Activated CD8-positive, alpha-beta memory T cell treated with anti-CD3 and anti-CD28 coated beads for 48 hours (primary cell): ENCODE results near the gene GSTCD.
"Not testable (repeated sequence)": the region's sequence is repeated elsewhere in the genome, so short reads cannot be mapped to it uniquely, and the experiment has no call there.

Source experiments
- DNase-seq, 3 experiments: peaks; one replicate each; pipeline ENCODE4 v3.0.0-alpha.2; 2020; ENCODE audit warnings: low read depth in 2 of 3, low spot score in 2 of 3

Gene GSTCD

DNA sequence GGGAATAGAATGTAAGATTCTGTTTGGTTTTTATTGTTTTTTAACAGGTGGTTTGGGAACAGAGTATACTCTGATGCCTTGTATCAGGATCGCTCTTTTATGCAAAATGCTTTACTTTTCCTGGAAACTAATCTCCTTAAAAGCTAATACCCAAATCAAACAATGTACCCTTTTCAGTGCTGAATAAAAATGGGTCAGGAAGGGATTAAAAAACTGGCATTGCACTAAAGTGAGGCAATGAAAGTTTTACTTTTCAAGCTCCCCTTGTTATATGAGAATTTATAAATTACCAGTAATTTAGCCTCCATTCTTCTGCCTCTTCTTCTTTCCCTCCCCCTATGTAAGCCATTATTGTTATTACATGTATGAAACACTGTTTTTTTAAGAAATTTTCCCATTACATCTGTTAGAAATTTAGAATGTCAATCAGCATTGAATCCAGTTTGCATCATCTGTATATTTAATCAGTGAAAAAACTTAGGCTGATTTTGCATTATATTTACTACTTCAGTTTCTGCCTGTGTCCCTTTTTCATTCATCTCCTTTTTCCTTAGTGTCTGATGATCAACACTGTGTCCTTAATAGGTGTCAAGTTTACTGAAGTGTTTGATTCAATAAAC lies 97.0 kb downstream of the GSTCD start:
- no peak for DNase-seq

DNA sequence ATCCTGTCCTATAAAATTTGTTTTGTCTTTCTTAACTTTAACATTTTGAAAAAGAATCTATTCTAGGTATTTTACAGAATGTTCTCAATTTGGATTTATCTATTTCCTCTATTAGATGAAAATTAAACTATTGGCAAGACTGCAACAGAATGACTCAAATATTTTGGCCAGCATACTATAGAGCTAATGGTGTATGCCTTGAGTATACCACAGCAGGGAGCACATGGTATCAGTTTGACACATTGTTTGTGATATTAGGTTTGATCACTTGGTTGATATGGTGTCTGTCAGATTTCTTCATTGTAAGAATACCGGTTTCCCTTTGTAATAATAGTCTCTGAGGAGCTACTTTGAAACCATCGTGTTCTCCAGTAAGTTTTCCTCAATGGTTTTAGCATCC lies 98.9 kb downstream of the GSTCD start:
- no peak for DNase-seq

DNA sequence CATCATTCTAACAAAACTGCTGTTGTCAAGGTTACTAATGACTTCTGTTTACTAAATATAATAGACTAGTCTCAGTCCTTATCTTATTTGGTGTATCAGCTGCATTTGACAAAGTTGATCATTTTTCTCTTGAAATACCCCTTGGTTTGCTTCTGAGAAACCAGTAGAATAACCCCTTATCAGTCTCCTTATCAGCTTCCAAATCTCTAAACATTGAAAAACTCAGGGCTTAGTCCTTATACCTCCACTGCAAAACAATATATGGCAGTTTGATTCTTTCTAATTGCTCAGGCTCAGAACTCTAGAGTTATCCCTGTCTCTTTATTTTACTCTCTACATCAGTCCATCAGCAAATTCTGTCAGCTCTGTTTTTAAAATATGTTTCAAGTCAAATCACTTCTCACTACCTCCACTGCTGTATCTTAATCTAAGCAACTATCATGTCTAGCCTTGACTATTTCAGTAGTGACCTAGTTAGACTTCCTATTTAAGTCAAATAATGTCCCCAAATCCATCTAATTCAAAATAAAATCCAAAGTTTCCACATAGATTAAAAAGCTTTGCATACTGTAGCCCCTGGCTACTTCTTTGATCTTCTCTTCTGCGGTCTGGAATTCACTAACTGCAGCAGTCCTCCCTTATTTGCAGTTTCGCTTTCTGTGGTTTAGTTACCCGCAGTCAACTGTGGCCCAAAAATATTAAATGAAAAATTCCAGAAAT lies 99.6 kb downstream of the GSTCD start:
- no peak for DNase-seq

DNA sequence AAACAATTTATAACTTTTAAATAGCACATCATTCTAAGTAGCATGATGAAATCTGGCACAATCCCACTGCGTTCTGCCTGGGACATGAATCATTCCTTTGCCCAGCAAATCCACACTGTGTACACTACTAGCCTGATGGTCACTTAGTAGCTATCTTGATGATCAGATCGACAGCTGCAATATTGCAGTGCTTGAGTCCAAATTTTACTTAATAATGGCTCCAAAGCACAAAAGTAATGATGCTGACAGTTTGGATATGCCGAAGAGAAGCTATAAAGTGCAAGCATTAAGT lies 100.1 kb downstream of the GSTCD start:
- no peak for DNase-seq

DNA sequence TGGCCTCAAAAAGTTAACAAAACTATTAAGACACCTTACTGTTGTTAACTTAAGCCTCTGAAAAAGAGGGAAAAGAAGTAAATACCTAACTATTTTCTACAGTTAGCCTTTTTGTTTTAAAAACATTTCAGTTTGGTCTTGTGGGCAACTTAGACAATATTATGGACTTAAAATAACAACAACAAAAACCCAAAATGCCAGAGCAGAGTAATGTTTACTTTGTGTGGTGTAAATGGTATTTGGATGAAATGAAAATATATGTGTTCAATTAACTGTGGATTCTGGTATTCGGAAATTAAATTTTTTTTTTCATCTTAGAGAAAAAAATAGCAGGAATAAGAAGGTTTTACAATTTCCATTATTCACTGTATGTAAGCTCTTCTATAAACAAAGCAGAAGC lies 107.1 kb downstream of the GSTCD start:
- no peak for DNase-seq

DNA sequence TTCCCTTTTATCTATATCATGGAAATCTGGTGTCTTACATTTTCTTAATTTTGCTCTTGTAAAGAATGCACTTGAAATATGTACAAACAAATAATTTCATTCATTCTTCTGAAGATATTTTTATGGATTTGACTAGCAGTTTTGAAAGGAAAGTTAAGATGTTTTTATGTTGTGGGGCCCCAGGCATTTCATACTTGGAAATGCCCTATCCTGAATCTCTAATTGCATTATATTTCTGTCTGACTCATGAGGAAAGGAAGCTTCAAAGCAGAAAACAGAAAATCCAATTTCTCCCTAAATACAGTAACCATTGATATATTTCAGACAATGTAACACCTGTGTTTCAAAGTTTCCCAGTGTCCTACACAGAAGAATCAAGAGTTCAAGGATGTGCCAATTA lies 113.5 kb downstream of the GSTCD start:
- no peak for DNase-seq

DNA sequence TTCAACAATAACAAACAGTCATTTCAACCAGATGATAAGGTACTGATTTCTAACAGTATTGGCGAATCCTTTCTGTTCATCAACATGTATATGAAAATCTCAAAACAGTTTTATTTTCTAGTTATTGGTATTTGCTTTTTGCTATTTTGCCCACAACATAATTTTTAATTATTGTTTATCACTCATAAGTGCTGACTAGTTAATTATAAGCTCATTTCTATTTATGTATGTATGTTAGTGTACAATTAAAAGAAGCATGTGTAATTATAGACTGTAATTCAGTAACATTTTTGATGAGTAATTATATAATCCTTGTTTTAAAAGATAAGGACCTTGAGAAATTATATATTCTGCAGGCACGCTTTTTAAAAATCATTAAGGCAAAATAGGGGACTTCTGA lies 119.5 kb downstream of the GSTCD start:
- no peak for DNase-seq

DNA sequence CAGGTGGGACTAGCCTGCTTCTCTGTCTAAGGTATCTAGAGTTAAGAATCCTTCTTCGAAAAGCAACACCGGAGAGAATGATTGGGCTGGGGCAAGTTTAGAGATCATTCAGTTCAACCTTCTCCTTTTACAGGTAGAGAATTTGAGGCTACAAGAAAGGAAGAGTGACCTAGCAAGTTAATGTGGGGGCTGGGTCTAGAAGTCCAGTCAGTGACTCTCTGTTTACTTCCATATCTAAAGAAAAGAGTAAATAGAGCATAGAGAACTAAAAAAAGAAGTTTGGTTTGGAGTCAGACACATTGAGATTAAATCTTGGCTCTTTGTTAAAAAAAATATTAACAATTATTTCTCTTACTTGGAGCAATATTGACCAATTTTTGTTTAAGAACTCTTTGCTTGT lies 122.6 kb downstream of the GSTCD start:
- no peak for DNase-seq

DNA sequence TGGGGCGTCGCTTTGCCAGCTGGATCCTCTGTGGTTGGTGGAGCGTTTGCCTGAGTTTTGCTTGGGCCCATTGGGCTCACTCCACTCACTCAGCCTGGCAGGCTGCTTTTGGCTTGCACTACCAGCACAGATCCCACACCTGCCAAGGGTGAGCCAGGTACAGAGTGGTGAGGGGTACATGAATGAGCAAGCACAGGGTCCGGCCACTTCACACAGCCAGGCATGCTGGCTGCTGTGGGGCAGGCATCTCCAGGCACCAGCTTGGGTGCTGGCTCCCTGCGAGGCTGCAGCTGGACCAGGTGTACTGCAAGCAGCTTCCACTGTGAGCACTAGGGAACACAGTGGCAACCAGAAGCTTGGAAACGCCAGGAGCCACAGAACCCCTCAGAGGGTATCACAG lies 126.6 kb downstream of the GSTCD start:
- DNase-seq: no peak

DNA sequence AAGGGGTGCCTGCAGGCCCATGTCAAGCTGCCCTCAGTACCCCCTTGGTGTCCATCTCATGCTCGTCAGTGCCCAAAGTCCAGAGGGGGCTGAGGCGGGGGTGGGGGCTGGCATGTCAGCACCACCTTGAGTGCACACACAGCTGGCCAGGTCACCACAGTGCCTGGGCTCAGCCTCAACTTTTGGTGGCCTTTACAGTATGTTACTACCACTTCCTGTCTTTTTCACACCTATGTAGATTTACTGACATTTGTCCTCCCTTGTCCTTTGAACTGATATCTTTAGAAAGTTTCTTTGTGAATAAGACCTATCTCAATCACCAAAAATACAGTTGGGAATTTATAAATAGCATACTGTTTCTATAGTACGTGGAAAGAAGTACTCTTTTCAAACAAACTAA lies 128.0 kb downstream of the GSTCD start:
- DNase-seq: no peak

DNA sequence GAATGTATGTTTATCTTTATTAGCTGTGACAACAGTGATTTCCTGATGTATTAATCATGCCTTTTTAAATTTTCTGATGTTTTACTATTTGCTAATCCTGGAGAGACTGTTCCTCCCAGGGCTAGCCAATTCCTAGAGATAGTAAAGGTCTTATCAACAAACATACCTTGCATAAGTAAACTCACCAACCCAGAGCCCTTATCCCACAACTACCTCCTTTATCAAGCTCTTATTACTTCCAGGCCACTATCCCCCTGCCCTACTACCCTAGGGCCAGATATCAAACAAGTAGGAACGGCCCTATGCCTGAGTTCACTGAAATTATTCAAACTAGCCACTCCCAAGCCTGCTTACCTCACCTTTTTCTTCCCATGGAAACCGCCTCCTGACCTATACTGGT lies 128.5 kb downstream of the GSTCD start:
- no peak for DNase-seq

DNA sequence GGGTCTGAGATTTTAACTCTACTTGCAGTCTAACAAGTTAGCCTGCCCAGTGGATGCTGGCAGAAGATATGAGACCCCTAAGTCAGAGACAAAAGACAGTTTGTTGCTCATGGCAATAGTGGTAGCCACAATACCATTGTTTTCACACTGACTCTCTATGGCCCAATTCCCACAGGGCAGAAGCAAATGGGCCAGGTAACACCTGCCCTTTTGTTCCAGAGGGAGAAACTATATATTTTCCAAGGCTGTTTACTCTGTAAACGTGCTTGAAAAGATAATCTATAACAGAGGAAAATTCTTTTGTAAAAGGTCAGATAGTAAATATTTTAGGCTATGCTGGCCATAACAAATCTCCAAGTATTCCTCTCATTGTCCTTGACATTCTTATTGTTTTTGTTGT lies 129.5 kb downstream of the GSTCD start:
- no peak for DNase-seq

DNA sequence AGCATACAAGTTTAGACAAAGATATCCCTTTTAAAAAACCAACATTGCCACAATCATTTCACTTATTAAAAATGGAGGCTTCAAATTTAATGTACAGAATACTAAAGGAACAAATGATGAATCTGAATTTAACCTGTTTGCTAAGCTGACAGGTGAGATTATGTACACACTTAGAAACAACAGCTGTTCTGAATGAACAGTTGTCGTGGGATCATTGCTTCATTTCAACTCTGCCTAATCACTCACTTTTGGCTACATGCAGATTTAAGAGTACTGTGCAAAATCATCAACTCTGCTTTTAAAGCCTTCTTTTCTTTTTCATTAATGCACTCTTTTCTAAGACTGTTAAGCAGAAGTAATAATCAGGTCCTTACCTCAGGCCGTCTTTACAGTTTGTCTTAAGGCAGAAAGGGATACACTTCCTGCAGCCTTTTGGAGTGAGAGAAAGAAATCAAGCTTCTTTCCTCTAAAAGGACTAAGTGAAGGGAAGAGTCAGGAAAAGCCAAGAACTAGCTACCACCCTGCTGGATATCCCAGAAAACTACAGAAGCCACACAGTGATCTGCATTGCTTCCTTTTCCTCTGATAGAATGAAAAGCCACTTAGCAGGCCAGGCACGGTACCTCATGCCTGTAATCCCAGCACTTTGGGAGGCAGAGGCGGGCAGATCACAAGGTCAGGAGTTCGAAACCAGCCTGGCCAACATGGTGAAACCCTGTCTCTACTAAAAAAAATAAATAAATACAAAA lies 132.0 kb downstream of the GSTCD start:
- no peak for DNase-seq

DNA sequence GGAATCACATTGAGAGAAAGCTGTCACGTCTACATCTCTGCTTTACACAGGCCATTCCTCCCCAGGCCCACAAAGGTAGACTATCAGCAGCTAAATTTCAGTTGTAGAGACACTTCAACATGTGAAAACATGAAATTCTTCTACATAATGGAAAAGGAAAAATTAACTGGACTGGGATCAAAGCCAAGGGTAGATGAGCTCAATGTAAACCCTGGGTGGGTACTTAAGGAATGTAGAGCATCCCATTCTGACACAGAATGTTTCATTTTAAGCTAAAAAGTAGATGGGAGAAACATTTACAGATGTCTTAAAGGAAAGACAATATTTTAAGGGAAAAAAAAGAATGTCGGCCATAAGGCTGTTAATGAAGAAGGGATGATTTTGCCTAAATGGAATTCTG lies 135.4 kb downstream of the GSTCD start:
- DNase-seq: no peak

DNA sequence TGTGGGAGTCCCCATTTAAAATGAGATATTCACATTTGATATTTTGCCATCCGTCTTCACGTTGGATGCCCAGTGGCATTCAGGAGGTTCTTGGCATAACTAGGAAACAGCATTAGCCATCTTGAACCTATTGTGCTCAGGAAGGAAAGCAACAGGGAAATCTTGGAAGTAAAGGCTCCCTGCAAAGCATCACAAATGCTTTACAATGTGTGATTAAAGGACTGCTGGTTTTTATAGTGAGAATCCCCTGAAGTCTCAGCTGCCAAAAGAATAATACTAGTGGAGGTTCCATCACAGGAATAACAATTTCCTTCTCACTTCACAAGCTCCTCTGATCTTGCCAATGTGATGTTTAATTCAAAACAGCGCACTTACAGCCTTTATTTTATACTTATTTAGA lies 137.0 kb downstream of the GSTCD start:
- no peak for DNase-seq

DNA sequence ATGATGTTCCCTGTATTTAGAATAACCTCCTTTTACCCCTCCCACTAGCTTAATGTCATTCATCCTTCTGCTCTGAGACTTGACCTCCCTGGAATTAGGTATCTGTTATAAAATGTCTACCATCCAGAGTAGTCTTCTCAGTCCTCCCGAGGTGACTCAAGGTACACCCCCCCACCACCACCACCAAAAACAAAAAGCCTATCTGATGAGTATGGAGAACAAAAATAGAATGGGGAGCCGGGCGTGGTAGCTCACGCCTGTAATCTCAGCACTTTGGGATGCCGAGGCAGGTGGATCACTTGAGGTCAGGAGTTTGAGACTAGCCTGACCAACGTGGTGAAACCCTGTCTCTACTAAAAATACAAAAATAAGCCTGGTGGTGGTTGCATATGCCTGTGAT lies 139.8 kb downstream of the GSTCD start:
- not testable (repeated sequence) for DNase-seq

DNA sequence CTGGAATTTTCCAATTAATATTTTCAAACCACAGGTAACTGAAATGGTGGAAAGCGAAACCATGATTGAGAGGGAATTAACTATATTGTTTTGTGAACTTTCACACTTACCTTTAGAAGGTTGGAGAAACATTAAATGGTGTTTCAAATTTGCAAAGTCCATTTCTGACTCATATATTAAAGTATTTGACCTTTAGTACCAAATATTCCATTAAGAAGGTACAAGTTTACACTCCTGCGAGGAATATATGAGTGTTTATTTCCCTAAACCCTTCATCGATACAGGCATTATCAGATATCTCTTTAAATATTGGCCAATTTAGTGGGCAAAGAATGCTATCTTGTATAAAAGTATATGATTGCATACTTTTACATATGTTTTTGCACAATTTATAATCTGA lies 142.6 kb downstream of the GSTCD start:
- no peak for DNase-seq

DNA sequence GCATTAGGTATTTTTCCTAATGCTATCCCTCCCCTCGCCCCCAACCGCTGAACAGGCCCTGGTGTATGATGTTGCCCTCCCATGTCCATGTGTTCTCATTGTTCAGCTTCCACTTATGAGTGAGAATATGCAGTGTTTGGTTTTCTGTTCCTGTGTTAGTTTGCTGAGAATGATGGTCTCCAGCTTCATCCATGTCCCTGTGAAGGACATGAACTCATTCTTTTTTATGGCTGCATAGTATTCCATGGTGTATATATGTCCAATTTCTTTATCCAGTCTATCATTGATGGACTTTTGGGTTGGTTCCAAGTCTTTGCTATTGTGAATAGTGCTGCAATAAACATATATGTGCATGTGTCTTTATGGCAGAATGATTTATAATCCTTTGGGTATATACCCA lies 143.6 kb downstream of the GSTCD start:
- DNase-seq: not testable (repeated sequence)

DNA sequence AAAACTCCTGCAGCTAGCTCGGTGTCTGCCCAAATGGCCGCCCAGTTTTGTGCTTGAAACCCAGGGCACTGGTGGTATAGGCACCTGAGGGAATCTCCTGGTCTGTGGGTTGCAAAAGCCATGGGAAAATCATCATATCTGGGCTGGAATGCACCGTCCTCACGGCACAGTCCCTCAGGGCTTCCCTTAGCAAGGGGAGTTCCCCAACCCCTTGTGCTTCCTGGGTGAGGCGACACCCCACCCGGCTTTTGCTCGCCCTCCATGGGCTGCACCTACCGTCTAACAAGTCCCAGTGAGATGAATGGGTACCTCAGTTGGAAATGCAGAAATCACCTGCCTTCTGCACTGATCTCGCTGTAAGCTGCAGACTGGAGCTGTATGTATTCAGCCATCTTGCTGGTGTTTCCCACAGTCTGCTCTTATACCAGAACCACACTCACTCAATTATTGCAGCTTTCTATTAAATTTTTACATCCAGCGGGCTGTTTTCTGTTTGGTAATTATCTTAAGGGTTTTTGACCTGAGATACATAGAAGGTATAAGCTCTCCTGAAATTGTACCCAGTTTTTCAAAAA lies 150.0 kb downstream of the GSTCD start:
- DNase-seq: no peak

DNA sequence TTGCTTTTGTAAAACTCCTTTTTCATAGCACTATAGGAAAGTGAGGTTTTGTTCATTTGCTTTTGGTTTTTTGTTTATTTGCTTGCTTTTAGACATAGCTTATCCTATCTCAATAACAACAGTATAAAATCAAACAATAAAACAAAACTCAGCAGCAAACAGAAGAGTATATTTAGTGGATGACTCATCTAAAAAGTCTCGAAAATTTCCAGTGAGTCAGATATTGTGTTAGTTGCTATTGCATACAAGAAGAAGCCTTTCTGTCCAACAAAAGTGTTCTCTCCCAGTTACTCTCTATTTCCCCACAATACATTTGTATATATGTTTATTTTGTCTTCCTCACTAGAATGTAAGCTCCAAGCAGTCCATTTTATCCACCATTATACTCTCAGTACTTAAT lies 150.6 kb downstream of the GSTCD start:
- no peak for DNase-seq

DNA sequence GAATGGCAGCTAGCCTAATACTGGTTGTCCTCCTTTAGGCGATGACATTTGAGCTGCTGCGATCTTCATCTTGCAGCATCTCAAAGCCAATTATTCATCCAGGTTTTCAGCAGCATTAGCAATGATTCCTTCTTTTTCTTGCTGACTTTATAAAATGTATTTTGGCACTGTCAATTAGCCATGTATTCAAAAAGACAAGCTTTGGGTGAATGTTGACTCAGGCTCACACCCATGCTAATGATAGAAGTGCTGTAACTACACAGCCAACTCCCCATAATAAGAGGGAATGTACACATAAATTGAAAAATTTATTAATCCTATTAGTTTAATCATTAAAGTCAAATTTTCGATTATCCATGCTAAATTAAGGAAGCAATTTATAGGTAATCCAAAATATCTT lies 162.4 kb downstream of the GSTCD start:
- no peak for DNase-seq

DNA sequence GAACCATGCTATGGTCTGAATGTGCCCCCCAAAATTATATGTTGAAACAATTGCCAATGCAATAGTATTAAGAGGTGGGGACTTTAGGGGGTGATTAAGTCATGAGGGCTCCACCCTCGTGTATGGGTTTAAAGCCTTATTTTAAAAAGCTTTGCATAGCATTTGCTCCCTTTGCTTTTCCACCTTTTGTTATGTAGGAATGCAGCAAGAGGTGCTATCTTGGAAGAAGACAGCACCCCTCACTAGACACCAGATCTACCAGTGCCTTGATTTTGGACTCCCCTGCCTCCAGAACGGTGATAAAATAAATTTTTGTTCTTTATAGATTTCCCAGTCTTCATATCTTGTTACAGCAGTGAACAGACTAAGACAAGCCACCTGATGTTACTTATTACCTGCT lies 163.4 kb downstream of the GSTCD start:
- DNase-seq: no peak
